ENCODE results near the gene NCKIPSD.

NCKIPSD gene

GRCh38 chr3:48708481-48708889 is 22.8 kb upstream of the NCKIPSD start:
- peaks cover 14% of the 10 kb centered on the region for H3K4me1 ChIP-seq (ENCODE audit: insufficient read depth, low read length)
- H3K36me3 ChIP-seq (ENCODE audit: insufficient read depth, low read length), result peaks cover 18% of the 10 kb centered on the region
- H3K9ac ChIP-seq (ENCODE audit: low read depth, low read length), result no peak overlapping the region
- no peaks in the 10 kb centered on the region for H3K9me3 ChIP-seq (ENCODE audit: control insufficient read depth, insufficient read depth, low read length)

- peaks cover 14% of the 10 kb centered on the region for H3K36me3 ChIP-seq (ENCODE audit: insufficient read depth, low read length)
- no peak overlapping the region for H3K9ac ChIP-seq (ENCODE audit: low read depth, low read length)
Measured at GRCh38 chr3:48707157-48707556, 21.4 kb upstream of the NCKIPSD start.

GRCh38 chr3:48702320-48702920 is 16.7 kb upstream of the NCKIPSD start:
- Histone ChIP-seq H3K36me3 (ENCODE audit: insufficient read depth, low read length) (no peaks in the 10 kb centered on the region; the same call in 1 of the 2 replicates), H3K9ac (ENCODE audit: low read depth, low read length) (no peak overlapping the region)

More at GRCh38 chr3:48707157-48707556, 21.4 kb upstream of the NCKIPSD start:
- Histone ChIP-seq H3K9me3 (ENCODE audit: control insufficient read depth, insufficient read depth, low read length) (no peaks in the 10 kb centered on the region), H3K4me1 (ENCODE audit: insufficient read depth, low read length) (peaks cover 23% of the 10 kb centered on the region)

GRCh38 chr3:48700731-48701405 is 15.2 kb upstream of the NCKIPSD start:
- Histone ChIP-seq H3K4me1 (ENCODE audit: insufficient read depth, low read length) (peaks cover 27% of the 10 kb centered on the region), H3K9me3 (ENCODE audit: control insufficient read depth, insufficient read depth, low read length) (no peaks in the 10 kb centered on the region), H3K36me3 (ENCODE audit: insufficient read depth, low read length) (no peaks in the 10 kb centered on the region), H3K9ac (ENCODE audit: low read depth, low read length) (no peak overlapping the region)

More at GRCh38 chr3:48702320-48702920, 16.7 kb upstream of the NCKIPSD start:
- Histone ChIP-seq H3K9me3 (ENCODE audit: control insufficient read depth, insufficient read depth, low read length) (no peaks in the 10 kb centered on the region), H3K4me1 (ENCODE audit: insufficient read depth, low read length) (peaks cover 24% of the 10 kb centered on the region)

- Histone ChIP-seq H3K9me3 (ENCODE audit: control insufficient read depth, insufficient read depth, low read length) (no peaks in the 10 kb centered on the region), H3K36me3 (ENCODE audit: insufficient read depth, low read length) (peaks cover 9% of the 10 kb centered on the region), H3K9ac (ENCODE audit: low read depth, low read length) (no peak overlapping the region), H3K4me1 (ENCODE audit: insufficient read depth, low read length) (peaks cover 38% of the 10 kb centered on the region)
Measured at GRCh38 chr3:48698891-48699290, 13.2 kb upstream of the NCKIPSD start.

GRCh38 chr3:48697952-48698351 is 12.2 kb upstream of the NCKIPSD start:
- H3K4me1 ChIP-seq (ENCODE audit: insufficient read depth, low read length), result peaks cover 39% of the 10 kb centered on the region
- no peaks in the 10 kb centered on the region for H3K9me3 ChIP-seq (ENCODE audit: control insufficient read depth, insufficient read depth, low read length)
- H3K36me3 ChIP-seq (ENCODE audit: insufficient read depth, low read length), result peaks cover 19% of the 10 kb centered on the region
- no peak overlapping the region for H3K9ac ChIP-seq (ENCODE audit: low read depth, low read length)

- Histone ChIP-seq H3K9ac (ENCODE audit: low read depth, low read length) (no peak overlapping the region), H3K36me3 (ENCODE audit: insufficient read depth, low read length) (peaks cover 31% of the 10 kb centered on the region), H3K4me1 (ENCODE audit: insufficient read depth, low read length) (peaks cover 28% of the 10 kb centered on the region; the same call in 1 of the 2 replicates), H3K9me3 (ENCODE audit: control insufficient read depth, insufficient read depth, low read length) (no peaks in the 10 kb centered on the region)
Measured at GRCh38 chr3:48696601-48697000, 10.9 kb upstream of the NCKIPSD start.

GRCh38 chr3:48696156-48696555 is 10.4 kb upstream of the NCKIPSD start:
- Histone ChIP-seq H3K9ac (ENCODE audit: low read depth, low read length) (no peak overlapping the region), H3K4me1 (ENCODE audit: insufficient read depth, low read length) (peaks cover 28% of the 10 kb centered on the region; the same call in 1 of the 2 replicates), H3K9me3 (ENCODE audit: control insufficient read depth, insufficient read depth, low read length) (no peaks in the 10 kb centered on the region), H3K36me3 (ENCODE audit: insufficient read depth, low read length) (peaks cover 31% of the 10 kb centered on the region)

- peaks cover 37% of the 10 kb centered on the region for H3K36me3 ChIP-seq (ENCODE audit: insufficient read depth, low read length)
- peaks cover 23% of the 10 kb centered on the region; the same call in 1 of the 2 replicates for H3K4me1 ChIP-seq (ENCODE audit: insufficient read depth, low read length)
- H3K9me3 ChIP-seq (ENCODE audit: control insufficient read depth, insufficient read depth, low read length), result no peaks in the 10 kb centered on the region
- peak overlapping the region; percentile 40; the same call in 1 of the 2 replicates for H3K9ac ChIP-seq (ENCODE audit: low read depth, low read length)
Measured at GRCh38 chr3:48695393-48695753, 9.7 kb upstream of the NCKIPSD start.

- Histone ChIP-seq H3K9ac (ENCODE audit: low read depth, low read length) (peak overlapping the region; percentile 40), H3K9me3 (ENCODE audit: control insufficient read depth, insufficient read depth, low read length) (no peaks in the 10 kb centered on the region), H3K36me3 (ENCODE audit: insufficient read depth, low read length) (peaks cover 37% of the 10 kb centered on the region), H3K4me1 (ENCODE audit: insufficient read depth, low read length) (peaks cover 21% of the 10 kb centered on the region; the same call in 1 of the 2 replicates)
Measured at GRCh38 chr3:48694610-48695392, 9.1 kb upstream of the NCKIPSD start.

GRCh38 chr3:48693826-48694225 is 8.1 kb upstream of the NCKIPSD start:
- Histone ChIP-seq H3K9me3 (ENCODE audit: control insufficient read depth, insufficient read depth, low read length) (no peaks in the 10 kb centered on the region), H3K36me3 (ENCODE audit: insufficient read depth, low read length) (peaks cover 46% of the 10 kb centered on the region), H3K9ac (ENCODE audit: low read depth, low read length) (no peak overlapping the region), H3K4me1 (ENCODE audit: insufficient read depth, low read length) (peaks cover 21% of the 10 kb centered on the region; the same call in 1 of the 2 replicates)

- Histone ChIP-seq H3K9me3 (ENCODE audit: control insufficient read depth, insufficient read depth, low read length) (no peaks in the 10 kb centered on the region), H3K36me3 (ENCODE audit: insufficient read depth, low read length) (peaks cover 50% of the 10 kb centered on the region), H3K4me1 (ENCODE audit: insufficient read depth, low read length) (peaks cover 21% of the 10 kb centered on the region; the same call in 1 of the 2 replicates), H3K9ac (ENCODE audit: low read depth, low read length) (no peak overlapping the region)
Measured at GRCh38 chr3:48692551-48692950, 6.8 kb upstream of the NCKIPSD start.

- H3K9ac ChIP-seq (ENCODE audit: low read depth, low read length), result no peak overlapping the region
- H3K36me3 ChIP-seq (ENCODE audit: insufficient read depth, low read length), result peaks cover 50% of the 10 kb centered on the region
- H3K4me1 ChIP-seq (ENCODE audit: insufficient read depth, low read length), result peaks cover 17% of the 10 kb centered on the region; the same call in 1 of the 2 replicates
- H3K9me3 ChIP-seq (ENCODE audit: control insufficient read depth, insufficient read depth, low read length), result no peaks in the 10 kb centered on the region
Measured at GRCh38 chr3:48690846-48691458, 5.2 kb upstream of the NCKIPSD start.

- H3K9ac ChIP-seq (ENCODE audit: low read depth, low read length), result no peak overlapping the region
- peaks cover 46% of the 10 kb centered on the region for H3K36me3 ChIP-seq (ENCODE audit: insufficient read depth, low read length)
- no peaks in the 10 kb centered on the region for H3K9me3 ChIP-seq (ENCODE audit: control insufficient read depth, insufficient read depth, low read length)
- peaks cover 13% of the 10 kb centered on the region for H3K4me1 ChIP-seq (ENCODE audit: insufficient read depth, low read length)
Measured at GRCh38 chr3:48689384-48689783, 3.7 kb upstream of the NCKIPSD start.
